ENCODE measurements around the gene ELP4.

The ELP4 gene

GRCh38 chr11:31620434-31620833 lies 110.9 kb downstream of the ELP4 start:
- no peak overlapping the region for H3K9ac ChIP-seq (ENCODE audit: low read length)
- no peaks in the 10 kb centered on the region for H3F3A ChIP-seq (ENCODE audit: insufficient read depth, low read length)
- H3K9me2 ChIP-seq (ENCODE audit: low read depth, low read length) = no peaks in the 10 kb centered on the region
- no peak overlapping the region for H3K4me3 ChIP-seq (ENCODE audit: low read depth, low read length, poor library complexity, severe bottlenecking)
- no peaks in the 10 kb centered on the region for H4K20me1 ChIP-seq (ENCODE audit: insufficient read depth, low read length)
- H2AFZ ChIP-seq (ENCODE audit: low read length) = no peak overlapping the region
- H3K27ac ChIP-seq (ENCODE audit: low read depth, low read length, poor library complexity, severe bottlenecking) = no peak overlapping the region
- H3K27me3 ChIP-seq (ENCODE audit: insufficient read depth, low read length) = no peaks in the 10 kb centered on the region
- H3K4me1 ChIP-seq (ENCODE audit: insufficient read depth, low read length, severe bottlenecking) = no peaks in the 10 kb centered on the region
- H3K36me3 ChIP-seq (ENCODE audit: insufficient read depth, low read length) = no peaks in the 10 kb centered on the region; the same call in 1 of the 2 replicates
- no peaks in the 10 kb centered on the region for H3K9me3 ChIP-seq (ENCODE audit: low read length)
- no peaks in the 10 kb centered on the region for H3K79me2 ChIP-seq (ENCODE audit: insufficient read depth, low read length)
- no peak overlapping the region for H3K4me2 ChIP-seq (ENCODE audit: low read length)
- no peak for TF ChIP-seq EZH2 (IDR thresholded peaks at IDR 0.05; ENCODE audit: borderline replicate concordance, low read length)
- TF ChIP-seq CTCF (IDR thresholded peaks at IDR 0.05; ENCODE audit: low read length) = no peak

- Histone ChIP-seq H2AFZ (ENCODE audit: low read length) (no peak overlapping the region), H3K27ac (ENCODE audit: low read depth, low read length, poor library complexity, severe bottlenecking) (no peak overlapping the region), H3K9ac (ENCODE audit: low read length) (no peak overlapping the region), H3K9me2 (ENCODE audit: low read depth, low read length) (no peaks in the 10 kb centered on the region), H3K4me3 (ENCODE audit: low read depth, low read length, poor library complexity, severe bottlenecking) (no peak overlapping the region), H3K27me3 (ENCODE audit: insufficient read depth, low read length) (no peaks in the 10 kb centered on the region), H3K4me1 (ENCODE audit: insufficient read depth, low read length, severe bottlenecking) (no peaks in the 10 kb centered on the region), H3K4me2 (ENCODE audit: low read length) (no peak overlapping the region), H3K79me2 (ENCODE audit: insufficient read depth, low read length) (no peaks in the 10 kb centered on the region), H3K36me3 (ENCODE audit: insufficient read depth, low read length) (no peaks in the 10 kb centered on the region), H3F3A (ENCODE audit: insufficient read depth, low read length) (no peaks in the 10 kb centered on the region), H3K9me3 (ENCODE audit: low read length) (no peaks in the 10 kb centered on the region), H4K20me1 (ENCODE audit: insufficient read depth, low read length) (no peaks in the 10 kb centered on the region)
- no peak for TF ChIP-seq EZH2 (IDR thresholded peaks at IDR 0.05; ENCODE audit: borderline replicate concordance, low read length)
- no peak for TF ChIP-seq CTCF (IDR thresholded peaks at IDR 0.05; ENCODE audit: low read length)
Measured at GRCh38 chr11:31625868-31626267, 116.3 kb downstream of the ELP4 start.

- Histone ChIP-seq H3K4me2 (ENCODE audit: low read length) (no peak overlapping the region), H3K9ac (ENCODE audit: low read length) (no peak overlapping the region), H3K4me3 (ENCODE audit: low read depth, low read length, poor library complexity, severe bottlenecking) (no peak overlapping the region), H3K79me2 (ENCODE audit: insufficient read depth, low read length) (no peaks in the 10 kb centered on the region), H3K9me3 (ENCODE audit: low read length) (no peaks in the 10 kb centered on the region), H3F3A (ENCODE audit: insufficient read depth, low read length) (no peaks in the 10 kb centered on the region), H3K27me3 (ENCODE audit: insufficient read depth, low read length) (no peaks in the 10 kb centered on the region), H4K20me1 (ENCODE audit: insufficient read depth, low read length) (no peaks in the 10 kb centered on the region), H3K4me1 (ENCODE audit: insufficient read depth, low read length, severe bottlenecking) (no peaks in the 10 kb centered on the region), H3K9me2 (ENCODE audit: low read depth, low read length) (no peaks in the 10 kb centered on the region), H2AFZ (ENCODE audit: low read length) (no peak overlapping the region), H3K27ac (ENCODE audit: low read depth, low read length, poor library complexity, severe bottlenecking) (no peak overlapping the region), H3K36me3 (ENCODE audit: insufficient read depth, low read length) (no peaks in the 10 kb centered on the region; the same call in 1 of the 2 replicates)
- no peak for TF ChIP-seq CTCF (IDR thresholded peaks at IDR 0.05; ENCODE audit: low read length)
- TF ChIP-seq EZH2 (IDR thresholded peaks at IDR 0.05; ENCODE audit: borderline replicate concordance, low read length) = no peak
Measured at GRCh38 chr11:31628111-31628510, 118.5 kb downstream of the ELP4 start.
